ENCODE data around the gene DHRS2. TPM values are rescaled to one million over a fixed set of nuclear protein-coding genes. Genes with fewer than 3 reads are reported as not detected.

The DHRS2 gene
- total and polyA plus RNA-seq, 2 of the 13 experiments (the other 11 are each of a cell fraction or from before 2014, with no cell fraction given) = 1,621 to 3,021 TPM

- TF ChIP-seq, protein P1, sequence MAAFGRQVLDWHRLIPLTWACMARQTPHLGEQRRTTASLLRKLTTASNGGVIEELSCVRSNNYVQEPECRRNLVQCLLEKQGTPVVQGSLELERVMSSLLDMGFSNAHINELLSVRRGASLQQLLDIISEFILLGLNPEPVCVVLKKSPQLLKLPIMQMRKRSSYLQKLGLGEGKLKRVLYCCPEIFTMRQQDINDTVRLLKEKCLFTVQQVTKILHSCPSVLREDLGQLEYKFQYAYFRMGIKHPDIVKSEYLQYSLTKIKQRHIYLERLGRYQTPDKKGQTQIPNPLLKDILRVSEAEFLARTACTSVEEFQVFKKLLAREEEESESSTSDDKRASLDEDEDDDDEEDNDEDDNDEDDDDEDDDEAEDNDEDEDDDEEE (CRISPR knock-in tag; IDR thresholded peaks at IDR 0.05) = no peak
- TF ChIP-seq, protein P2, sequence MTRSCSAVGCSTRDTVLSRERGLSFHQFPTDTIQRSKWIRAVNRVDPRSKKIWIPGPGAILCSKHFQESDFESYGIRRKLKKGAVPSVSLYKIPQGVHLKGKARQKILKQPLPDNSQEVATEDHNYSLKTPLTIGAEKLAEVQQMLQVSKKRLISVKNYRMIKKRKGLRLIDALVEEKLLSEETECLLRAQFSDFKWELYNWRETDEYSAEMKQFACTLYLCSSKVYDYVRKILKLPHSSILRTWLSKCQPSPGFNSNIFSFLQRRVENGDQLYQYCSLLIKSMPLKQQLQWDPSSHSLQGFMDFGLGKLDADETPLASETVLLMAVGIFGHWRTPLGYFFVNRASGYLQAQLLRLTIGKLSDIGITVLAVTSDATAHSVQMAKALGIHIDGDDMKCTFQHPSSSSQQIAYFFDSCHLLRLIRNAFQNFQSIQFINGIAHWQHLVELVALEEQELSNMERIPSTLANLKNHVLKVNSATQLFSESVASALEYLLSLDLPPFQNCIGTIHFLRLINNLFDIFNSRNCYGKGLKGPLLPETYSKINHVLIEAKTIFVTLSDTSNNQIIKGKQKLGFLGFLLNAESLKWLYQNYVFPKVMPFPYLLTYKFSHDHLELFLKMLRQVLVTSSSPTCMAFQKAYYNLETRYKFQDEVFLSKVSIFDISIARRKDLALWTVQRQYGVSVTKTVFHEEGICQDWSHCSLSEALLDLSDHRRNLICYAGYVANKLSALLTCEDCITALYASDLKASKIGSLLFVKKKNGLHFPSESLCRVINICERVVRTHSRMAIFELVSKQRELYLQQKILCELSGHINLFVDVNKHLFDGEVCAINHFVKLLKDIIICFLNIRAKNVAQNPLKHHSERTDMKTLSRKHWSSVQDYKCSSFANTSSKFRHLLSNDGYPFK (CRISPR knock-in tag; IDR thresholded peaks at IDR 0.05; ENCODE audit: borderline replicate concordance) = no peak
- TF ChIP-seq MED13 (CRISPR knock-in tag; IDR thresholded peaks at IDR 0.05) = no peak
- 0 out of 2 replicates have a peak, but pooled peaks have one; percentile 52 for TF ChIP-seq ZNF276 (CRISPR knock-in tag; IDR thresholded peaks at IDR 0.05; ENCODE audit: low read depth)
- TF ChIP-seq, protein P3, sequence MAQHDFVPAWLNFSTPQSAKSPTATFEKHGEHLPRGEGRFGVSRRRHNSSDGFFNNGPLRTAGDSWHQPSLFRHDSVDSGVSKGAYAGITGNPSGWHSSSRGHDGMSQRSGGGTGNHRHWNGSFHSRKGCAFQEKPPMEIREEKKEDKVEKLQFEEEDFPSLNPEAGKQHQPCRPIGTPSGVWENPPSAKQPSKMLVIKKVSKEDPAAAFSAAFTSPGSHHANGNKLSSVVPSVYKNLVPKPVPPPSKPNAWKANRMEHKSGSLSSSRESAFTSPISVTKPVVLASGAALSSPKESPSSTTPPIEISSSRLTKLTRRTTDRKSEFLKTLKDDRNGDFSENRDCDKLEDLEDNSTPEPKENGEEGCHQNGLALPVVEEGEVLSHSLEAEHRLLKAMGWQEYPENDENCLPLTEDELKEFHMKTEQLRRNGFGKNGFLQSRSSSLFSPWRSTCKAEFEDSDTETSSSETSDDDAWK (CRISPR knock-in tag; IDR thresholded peaks at IDR 0.05) = no peak
- TF ChIP-seq ZBTB49 (CRISPR knock-in tag; IDR thresholded peaks at IDR 0.05; ENCODE audit: borderline replicate concordance) = no peak
- peak; percentile 65; the same call in 1 of the 2 replicates for TF ChIP-seq ETV5 (CRISPR knock-in tag; IDR thresholded peaks at IDR 0.05; ENCODE audit: borderline replicate concordance)
- no peak for TF ChIP-seq FOXO4 (CRISPR knock-in tag; conservative IDR thresholded peaks at IDR 0.05)
- TF ChIP-seq NFRKB (IDR thresholded peaks at IDR 0.05) = no peak
- no peak for TF ChIP-seq PCBP1 (IDR thresholded peaks at IDR 0.05; ENCODE audit: borderline replicate concordance, low read depth, low read length)
- TF ChIP-seq, protein P4, sequence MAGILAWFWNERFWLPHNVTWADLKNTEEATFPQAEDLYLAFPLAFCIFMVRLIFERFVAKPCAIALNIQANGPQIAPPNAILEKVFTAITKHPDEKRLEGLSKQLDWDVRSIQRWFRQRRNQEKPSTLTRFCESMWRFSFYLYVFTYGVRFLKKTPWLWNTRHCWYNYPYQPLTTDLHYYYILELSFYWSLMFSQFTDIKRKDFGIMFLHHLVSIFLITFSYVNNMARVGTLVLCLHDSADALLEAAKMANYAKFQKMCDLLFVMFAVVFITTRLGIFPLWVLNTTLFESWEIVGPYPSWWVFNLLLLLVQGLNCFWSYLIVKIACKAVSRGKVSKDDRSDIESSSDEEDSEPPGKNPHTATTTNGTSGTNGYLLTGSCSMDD (CRISPR knock-in tag; IDR thresholded peaks at IDR 0.05) = no peak
- TF ChIP-seq ATAD3A (CRISPR knock-in tag; IDR thresholded peaks at IDR 0.05) = no peak
Measured at GRCh38 chr14:23613242-23614070, 22.7 kb upstream of the DHRS2 start (continued).

Data from HepG2 (cell line).